Rectal smooth muscle tissue (tissue), 1 donor: Measurements from ENCODE around the gene TTC6.

Source experiments
- H3K27ac ChIP-seq: one replicate; pipeline ENCODE4 v1.7.0; 2013; ENCODE audit warnings: low read depth, low read length, inconsistent platforms
- H3K27me3 ChIP-seq: one replicate; pipeline ENCODE4 v1.7.0; 2013; ENCODE audit warnings: low read length; ENCODE audit not compliant: control insufficient read depth, insufficient read depth
- H3K36me3 ChIP-seq: one replicate; pipeline ENCODE4 v1.7.0; 2013; ENCODE audit warnings: low read length; ENCODE audit not compliant: control insufficient read depth, insufficient read depth
- H3K4me1 ChIP-seq: one replicate; pipeline ENCODE4 v1.7.0; 2013; ENCODE audit warnings: low read length; ENCODE audit not compliant: control insufficient read depth, insufficient read depth
- H3K4me3 ChIP-seq: one replicate; pipeline ENCODE4 v1.7.0; 2013; ENCODE audit warnings: low read length
- H3K9ac ChIP-seq: one replicate; pipeline ENCODE4 v1.7.0; 2013; ENCODE audit warnings: low read length

Gene TTC6

DNA sequence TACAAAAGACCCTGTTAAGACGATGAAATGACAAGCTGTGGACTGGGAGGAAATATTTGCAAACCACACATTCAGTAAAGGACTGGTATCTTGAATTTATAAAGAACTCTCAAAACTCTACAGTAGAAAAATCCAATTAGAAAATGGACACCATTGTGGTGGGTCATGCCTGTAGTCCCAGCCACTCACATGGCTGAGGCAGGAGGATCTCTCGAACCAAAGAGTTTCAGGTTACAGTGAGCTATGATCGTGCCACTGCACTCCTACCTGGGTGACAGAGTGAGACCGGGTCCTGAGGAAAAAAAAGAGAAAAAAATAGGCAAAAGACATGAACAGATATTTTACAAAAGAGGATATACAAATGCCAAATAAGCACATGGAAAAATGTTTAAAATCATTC is 41.9 kb downstream of the TTC6 start:
- Histone ChIP-seq H3K4me3 (no peak overlapping the region), H3K27me3 (no peaks in the 10 kb centered on the region), H3K36me3 (no peaks in the 10 kb centered on the region), H3K9ac (no peak overlapping the region), H3K27ac (no peak overlapping the region), H3K4me1 (no peaks in the 10 kb centered on the region)

DNA sequence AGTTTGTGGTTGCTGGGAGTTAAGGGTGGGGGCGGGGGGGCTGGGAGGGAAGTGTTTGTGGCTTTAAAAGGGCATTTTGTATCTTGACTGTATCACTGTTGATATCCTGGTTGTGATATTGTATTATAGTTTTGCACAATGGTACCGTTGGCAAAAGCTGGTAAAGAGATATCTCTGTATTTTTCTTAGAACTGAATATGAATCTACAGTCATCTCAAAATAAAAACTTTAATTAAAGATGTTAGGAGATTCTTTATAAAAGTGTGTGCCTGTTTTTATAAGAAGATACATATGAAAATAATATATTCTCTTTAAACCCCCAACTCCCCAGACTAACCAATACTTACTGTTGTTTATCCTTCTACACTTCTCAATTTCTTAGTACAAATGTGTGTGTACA is 43.2 kb downstream of the TTC6 start:
- Histone ChIP-seq H3K4me1 (no peaks in the 10 kb centered on the region), H3K4me3 (no peak overlapping the region)

DNA sequence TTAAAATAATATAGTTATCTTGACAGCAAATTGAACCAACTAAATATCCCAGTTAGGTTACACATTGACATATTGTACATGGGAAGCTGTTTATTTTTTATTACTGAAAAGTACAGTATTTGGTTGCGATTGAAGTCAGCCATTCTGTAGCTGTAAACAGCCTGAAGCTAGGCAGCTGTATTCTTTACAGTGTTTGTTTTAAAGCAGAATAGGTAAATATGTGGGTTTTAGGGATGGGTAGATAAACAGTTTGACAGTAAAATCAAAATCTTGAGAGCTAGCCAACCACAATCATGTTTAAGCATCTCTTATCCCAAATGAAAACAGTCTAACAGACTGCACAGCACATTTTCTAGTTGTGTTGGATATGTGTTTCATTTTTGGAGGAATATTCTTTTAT is 45.7 kb downstream of the TTC6 start:
- H3K27ac ChIP-seq = no peak overlapping the region
- no peaks in the 10 kb centered on the region for H3K4me1 ChIP-seq
- no peak overlapping the region for H3K9ac ChIP-seq
- H3K27me3 ChIP-seq = no peaks in the 10 kb centered on the region
- no peaks in the 10 kb centered on the region for H3K36me3 ChIP-seq
- H3K4me3 ChIP-seq = no peak overlapping the region

More for the DNA sequence above, 43.2 kb downstream of the TTC6 start:
- Histone ChIP-seq H3K36me3 (no peaks in the 10 kb centered on the region), H3K9ac (no peak overlapping the region), H3K27ac (no peak overlapping the region), H3K27me3 (no peaks in the 10 kb centered on the region)

DNA sequence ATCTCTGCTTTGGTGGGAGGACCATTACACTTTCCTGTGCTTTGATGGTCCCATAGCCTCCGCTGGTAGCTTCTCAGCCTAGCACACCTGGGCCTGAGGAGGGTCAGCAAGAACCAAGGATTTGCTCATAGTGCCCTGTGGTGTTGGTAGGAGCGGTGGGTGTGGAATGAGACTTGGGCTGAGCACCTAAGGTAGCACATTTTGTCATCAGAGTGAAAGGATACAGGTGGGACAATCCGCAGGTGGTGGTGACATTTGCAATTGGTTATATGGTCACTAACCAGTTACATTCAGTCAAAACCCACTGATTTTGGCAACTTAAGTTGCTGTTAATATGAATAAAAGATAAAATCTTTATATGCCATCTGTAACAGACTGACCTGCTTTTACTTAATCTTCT is 46.7 kb downstream of the TTC6 start:
- Histone ChIP-seq H3K36me3 (no peaks in the 10 kb centered on the region), H3K4me1 (no peaks in the 10 kb centered on the region), H3K9ac (no peak overlapping the region), H3K27ac (no peak overlapping the region), H3K27me3 (no peaks in the 10 kb centered on the region), H3K4me3 (no peak overlapping the region)

DNA sequence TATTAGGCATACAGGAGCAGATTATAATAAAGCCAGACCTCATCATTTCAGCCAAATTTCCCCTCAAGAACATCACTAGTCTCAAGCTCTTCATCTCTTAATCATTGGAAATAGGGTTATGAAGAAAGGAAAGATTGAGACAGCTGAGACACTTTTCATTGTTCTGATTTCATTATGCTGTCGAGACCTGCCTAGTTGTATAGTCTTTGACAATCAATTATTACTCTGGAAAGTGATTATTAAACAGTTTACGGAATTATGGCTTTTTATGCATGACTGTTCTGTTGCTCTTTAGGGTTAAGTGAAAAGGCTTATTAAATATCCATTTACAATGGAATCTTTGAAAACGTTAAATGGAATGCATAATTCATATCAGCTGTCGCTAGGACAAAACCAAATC is 48.3 kb downstream of the TTC6 start:
- Histone ChIP-seq H3K27ac (no peak overlapping the region), H3K4me3 (no peak overlapping the region), H3K27me3 (no peaks in the 10 kb centered on the region), H3K9ac (no peak overlapping the region), H3K36me3 (no peaks in the 10 kb centered on the region), H3K4me1 (no peaks in the 10 kb centered on the region)
